A673 (cell line): Measurements from ENCODE around the gene ZNF117. TPM values are rescaled to one million over a fixed set of nuclear protein-coding genes. Genes with fewer than 3 reads are reported as not detected.
"Not testable (repeated sequence)": the region's sequence is repeated elsewhere in the genome, so short reads cannot be mapped to it uniquely, and the experiment has no call there.

Experiments
- BruUV-seq: library from RNA; stranded (reverse); fragments of 400-500 nt; replicated peaks from 2 replicates; lab custom pipeline; 2021; lab: Mats Ljungman, UMichigan
- CTCF ChIA-PET: fragments of 300-600 bp; sonication (Branson Sonifier 250); formaldehyde crosslinking; loops from one replicate; lab custom pipeline; 2022; ENCODE audit warnings: antibody characterized with exemption; lab: Charles Lee
- POLR2A ChIA-PET: fragments of 300-600 bp; sonication (Branson Sonifier 250); formaldehyde crosslinking; loops from one replicate; lab custom pipeline; 2022; ENCODE audit warnings: antibody characterized with exemption; ENCODE audit not compliant: low non-redundant PET; lab: Charles Lee
- DNase-seq: peaks from one replicate; pipeline ENCODE4 v3.0.0-alpha.2; 2015; ENCODE audit warnings: low spot score
- H3K27ac ChIP-seq: fragments of 200-600 bp; sonication (generic); 2 replicates; pipeline ENCODE4 v1.5.1; 2016; ENCODE audit warnings: mixed run types, low read depth, mild to moderate bottlenecking, mixed read lengths, antibody characterized with exemption, low read length; ENCODE audit not compliant: poor library complexity, severe bottlenecking
- H3K27me3 ChIP-seq: fragments of 200-600 bp; sonication (generic); replicated peaks from 2 replicates; pipeline ENCODE4 v1.6.1; 2017; ENCODE audit warnings: mixed run types, low read depth, mild to moderate bottlenecking, mixed read lengths, antibody characterized with exemption, low read length; ENCODE audit not compliant: insufficient read depth, poor library complexity
- H3K36me3 ChIP-seq: fragments of 200-600 bp; sonication (generic); 2 replicates; pipeline ENCODE4 v1.6.1; 2016; ENCODE audit warnings: mixed run types, mild to moderate bottlenecking, mixed read lengths, antibody characterized with exemption, low read length; ENCODE audit not compliant: insufficient read depth, poor library complexity, severe bottlenecking
- H3K4me1 ChIP-seq: fragments of 200-600 bp; sonication (generic); 2 replicates; pipeline ENCODE4 v1.6.1; 2017; ENCODE audit warnings: mixed run types, mild to moderate bottlenecking, mixed read lengths, antibody characterized with exemption, low read length; ENCODE audit not compliant: insufficient read depth, poor library complexity, severe bottlenecking
- H3K4me3 ChIP-seq: fragments of 200-600 bp; sonication (generic); 2 replicates; pipeline ENCODE4 v1.5.1; 2016; ENCODE audit warnings: low read depth, mixed run types, mild to moderate bottlenecking, mixed read lengths, low read length; ENCODE audit not compliant: poor library complexity, severe bottlenecking
- H3K9me3 ChIP-seq: fragments of 200-600 bp; sonication (generic); 2 replicates; pipeline ENCODE4 v1.6.1; 2016; ENCODE audit warnings: mixed run types, low read depth, mild to moderate bottlenecking, mixed read lengths, antibody characterized with exemption, low read length; ENCODE audit not compliant: poor library complexity, severe bottlenecking
- EZH2 ChIP-seq: fragments of 200-600 bp; sonication (generic); IDR thresholded peaks from 2 replicates; pipeline ENCODE4 v1.6.1; 2017; ENCODE audit warnings: borderline replicate concordance, low read depth, mild to moderate bottlenecking, mixed read lengths, antibody characterized with exemption, low read length; ENCODE audit not compliant: poor library complexity, severe bottlenecking
- intact Hi-C: fragments of 100-400 bp; cut with micrococcal nuclease; formaldehyde crosslinking; loops from one replicate; pipeline ENCODE4 v1.10.0; 2022; ENCODE audit not compliant: unreplicated experiment
- total RNA-seq: library from RNA; stranded (reverse); gene quantifications from 2 replicates; pipeline ENCODE4 v1.2.3, GENCODE V29; 2021
- TF ChIP-seq, protein P1 (sequence below): fragments of 300-800, 200-600 bp; sonication (generic); conservative IDR thresholded peaks from 2 replicates; pipeline ENCODE4 v1.5.1; 2017; ENCODE audit warnings: low read depth, mild to moderate bottlenecking, antibody characterized with exemption, low read length, moderate library complexity, mixed read lengths

Gene ZNF117
- total RNA-seq, 1 experiment from 2014 or later = 8.4 TPM

DNA sequence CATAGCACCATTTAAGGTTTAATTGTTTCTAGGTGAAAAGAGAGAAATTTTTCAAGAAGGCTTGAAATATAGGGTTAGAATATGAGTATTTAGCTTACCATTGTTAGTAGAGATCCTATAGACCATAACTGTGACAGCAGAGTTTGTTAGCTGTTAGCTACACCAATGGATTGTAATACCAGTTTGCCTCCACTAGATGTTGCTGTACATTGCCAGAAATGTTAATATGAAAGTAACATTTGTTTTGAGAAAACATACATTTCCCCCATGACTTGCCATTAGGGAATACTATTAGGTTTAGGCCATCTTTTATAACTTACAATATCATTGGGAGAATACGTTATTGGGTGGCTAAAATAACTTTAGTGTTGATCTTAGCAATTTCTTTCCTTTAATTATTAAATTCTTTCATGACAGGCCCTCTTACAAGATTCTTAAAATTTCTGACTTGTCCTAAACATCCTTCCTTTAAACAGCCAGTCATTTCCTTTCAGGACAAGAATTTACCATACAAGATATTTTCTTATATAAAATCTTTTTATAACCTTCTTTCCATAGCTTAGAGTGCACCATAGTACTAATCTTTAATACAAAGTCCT is 39.5 kb downstream of the ZNF117 start:
- CTCF ChIA-PET = interaction anchor here (0.6 to 1.1 kb wide), 2 partner anchors 242 to 526 kb away, joined by 3 read pairs; no protein-coding TSS in a partner anchor
- intact Hi-C loops = loop anchor here (5.0 kb wide), 2 partner anchors 266 to 356 kb away; no protein-coding TSS in a partner anchor
- Histone ChIP-seq H3K9me3 (no peaks in the 10 kb centered on the region), H3K4me1 (no peaks in the 10 kb centered on the region), H3K4me3 (no peak overlapping the region), H3K36me3 (no peaks in the 10 kb centered on the region), H3K27me3 (peaks cover 7% of the 10 kb centered on the region), H3K27ac (no peak overlapping the region)
- DNase-seq = peak; percentile 65
- TF ChIP-seq, protein P1, sequence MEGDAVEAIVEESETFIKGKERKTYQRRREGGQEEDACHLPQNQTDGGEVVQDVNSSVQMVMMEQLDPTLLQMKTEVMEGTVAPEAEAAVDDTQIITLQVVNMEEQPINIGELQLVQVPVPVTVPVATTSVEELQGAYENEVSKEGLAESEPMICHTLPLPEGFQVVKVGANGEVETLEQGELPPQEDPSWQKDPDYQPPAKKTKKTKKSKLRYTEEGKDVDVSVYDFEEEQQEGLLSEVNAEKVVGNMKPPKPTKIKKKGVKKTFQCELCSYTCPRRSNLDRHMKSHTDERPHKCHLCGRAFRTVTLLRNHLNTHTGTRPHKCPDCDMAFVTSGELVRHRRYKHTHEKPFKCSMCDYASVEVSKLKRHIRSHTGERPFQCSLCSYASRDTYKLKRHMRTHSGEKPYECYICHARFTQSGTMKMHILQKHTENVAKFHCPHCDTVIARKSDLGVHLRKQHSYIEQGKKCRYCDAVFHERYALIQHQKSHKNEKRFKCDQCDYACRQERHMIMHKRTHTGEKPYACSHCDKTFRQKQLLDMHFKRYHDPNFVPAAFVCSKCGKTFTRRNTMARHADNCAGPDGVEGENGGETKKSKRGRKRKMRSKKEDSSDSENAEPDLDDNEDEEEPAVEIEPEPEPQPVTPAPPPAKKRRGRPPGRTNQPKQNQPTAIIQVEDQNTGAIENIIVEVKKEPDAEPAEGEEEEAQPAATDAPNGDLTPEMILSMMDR = peak; percentile 75
- TF ChIP-seq EZH2 = no peak
- BruUV-seq = no TSS peak
- POLR2A ChIA-PET = no interaction called here

- BruUV-seq, H3K27me3 ChIP-seq, H3K4me1 ChIP-seq, H3K4me3 ChIP-seq, H3K27ac ChIP-seq, DNase-seq, H3K36me3 ChIP-seq, H3K9me3 ChIP-seq, POLR2A ChIA-PET: not testable (repeated sequence)
- CTCF ChIA-PET = interaction anchor here (0.6 to 1.1 kb wide), 2 partner anchors 242 to 526 kb away, joined by 3 read pairs; no protein-coding TSS in a partner anchor
- intact Hi-C loops = loop anchor here (5.0 kb wide), 2 partner anchors 267 to 357 kb away; no protein-coding TSS in a partner anchor
Measured at GRCh38 chr7:64950673-64951072, 40.2 kb downstream of the ZNF117 start.

GRCh38 chr7:64948774-64949173 is 42.1 kb downstream of the ZNF117 start:
- H3K9me3 ChIP-seq, H3K27ac ChIP-seq, BruUV-seq, CTCF ChIA-PET, H3K27me3 ChIP-seq, H3K4me3 ChIP-seq, H3K4me1 ChIP-seq, POLR2A ChIA-PET, H3K36me3 ChIP-seq, intact Hi-C loops, DNase-seq: not testable (repeated sequence)

GRCh38 chr7:64947252-64948000 is 43.4 kb downstream of the ZNF117 start:
- no TSS peak for BruUV-seq
- Histone ChIP-seq H3K27ac (no peak overlapping the region), H3K36me3 (no peaks in the 10 kb centered on the region), H3K4me1 (no peaks in the 10 kb centered on the region), H3K4me3 (peak overlapping the region; percentile 46), H3K9me3 (no peaks in the 10 kb centered on the region), H3K27me3 (peaks cover 7% of the 10 kb centered on the region)
- POLR2A ChIA-PET = no interaction called here
- TF ChIP-seq EZH2 = no peak
- TF ChIP-seq, protein P1 = no peak
- no peak for DNase-seq
- intact Hi-C loops = no loop called here
- CTCF ChIA-PET = no interaction called here
